ENCODE measurements around the gene SCYL1.

The SCYL1 gene

DNA sequence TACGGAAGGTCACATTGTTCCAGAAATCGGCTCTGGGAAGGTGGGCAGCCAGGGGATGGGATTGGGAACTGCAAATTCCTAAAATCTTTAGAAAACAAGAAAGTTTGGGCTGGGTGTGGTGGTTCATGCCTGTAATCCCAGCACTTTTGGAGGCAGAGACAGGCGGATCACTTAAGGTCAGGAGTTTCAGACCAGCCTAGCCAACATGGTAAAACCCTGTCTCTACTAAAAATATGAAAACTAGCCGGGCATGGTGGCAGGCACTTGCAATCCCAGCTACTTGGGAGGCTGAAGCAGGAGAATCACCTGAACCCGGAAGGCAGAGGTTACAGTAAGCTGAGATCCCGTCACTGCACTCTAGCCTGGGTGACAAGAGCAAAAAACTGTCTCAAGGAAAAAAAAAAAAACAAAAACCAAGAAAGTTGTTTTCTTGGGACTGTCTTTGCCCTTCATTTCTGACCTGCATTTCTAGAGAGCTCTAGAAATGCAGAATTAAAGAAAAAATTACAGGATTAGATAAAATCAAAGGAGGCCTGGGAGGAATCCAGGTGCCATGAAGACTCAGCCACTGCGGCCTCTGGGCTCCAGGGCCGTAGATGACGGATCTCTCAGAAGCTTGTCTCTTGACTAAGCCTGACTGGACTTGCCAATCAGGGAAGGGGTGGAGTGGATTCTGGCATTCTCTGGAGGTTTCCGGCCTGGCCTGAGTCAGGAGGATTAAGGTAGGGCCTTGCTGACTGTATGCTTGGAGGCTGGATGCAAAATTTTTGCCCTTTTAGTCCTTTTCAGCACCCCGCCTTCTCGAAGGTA, 31.3 kb upstream of the SCYL1 start:
- no peak for DNase-seq

DNA sequence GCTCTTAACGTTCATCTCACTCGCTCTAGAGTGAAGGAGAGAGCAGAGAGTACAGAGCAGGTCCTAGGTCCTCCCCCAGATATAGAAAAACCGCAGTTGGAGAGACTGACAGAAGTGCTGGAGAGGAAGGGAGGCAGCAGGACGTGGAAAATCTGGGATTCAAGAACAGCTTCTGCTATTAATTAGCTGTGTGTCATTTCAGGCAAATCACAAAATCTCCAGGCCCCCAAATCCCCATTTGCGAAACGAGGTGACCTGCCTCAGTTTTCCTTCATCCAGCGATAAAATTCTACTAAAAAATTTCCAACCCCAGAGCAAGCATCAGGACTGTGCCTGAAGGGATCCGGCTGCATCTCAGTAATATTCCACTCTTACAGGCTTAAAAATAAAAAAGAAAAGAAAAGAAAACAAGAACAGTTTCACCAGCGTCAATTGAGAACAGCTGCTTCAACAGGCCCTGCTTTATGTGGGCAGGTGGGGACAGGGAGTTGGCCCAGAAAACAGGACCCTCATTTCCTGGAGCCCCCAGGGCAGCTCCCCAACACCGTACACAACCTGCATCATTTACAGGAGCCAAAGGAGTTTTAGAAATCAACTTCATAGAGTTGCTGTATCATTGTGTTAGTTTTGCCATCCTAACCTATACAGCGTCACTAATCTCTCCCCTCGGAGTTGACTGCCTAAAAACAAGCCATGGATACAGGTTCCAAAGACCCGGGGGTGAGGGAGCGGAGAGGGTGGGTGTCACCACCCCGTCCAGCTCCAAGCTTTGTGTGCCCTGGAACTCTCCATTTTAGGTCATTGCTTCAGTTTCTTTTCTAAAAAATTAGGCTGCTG, 28.4 kb upstream of the SCYL1 start:
- DNase-seq: no peak

DNA sequence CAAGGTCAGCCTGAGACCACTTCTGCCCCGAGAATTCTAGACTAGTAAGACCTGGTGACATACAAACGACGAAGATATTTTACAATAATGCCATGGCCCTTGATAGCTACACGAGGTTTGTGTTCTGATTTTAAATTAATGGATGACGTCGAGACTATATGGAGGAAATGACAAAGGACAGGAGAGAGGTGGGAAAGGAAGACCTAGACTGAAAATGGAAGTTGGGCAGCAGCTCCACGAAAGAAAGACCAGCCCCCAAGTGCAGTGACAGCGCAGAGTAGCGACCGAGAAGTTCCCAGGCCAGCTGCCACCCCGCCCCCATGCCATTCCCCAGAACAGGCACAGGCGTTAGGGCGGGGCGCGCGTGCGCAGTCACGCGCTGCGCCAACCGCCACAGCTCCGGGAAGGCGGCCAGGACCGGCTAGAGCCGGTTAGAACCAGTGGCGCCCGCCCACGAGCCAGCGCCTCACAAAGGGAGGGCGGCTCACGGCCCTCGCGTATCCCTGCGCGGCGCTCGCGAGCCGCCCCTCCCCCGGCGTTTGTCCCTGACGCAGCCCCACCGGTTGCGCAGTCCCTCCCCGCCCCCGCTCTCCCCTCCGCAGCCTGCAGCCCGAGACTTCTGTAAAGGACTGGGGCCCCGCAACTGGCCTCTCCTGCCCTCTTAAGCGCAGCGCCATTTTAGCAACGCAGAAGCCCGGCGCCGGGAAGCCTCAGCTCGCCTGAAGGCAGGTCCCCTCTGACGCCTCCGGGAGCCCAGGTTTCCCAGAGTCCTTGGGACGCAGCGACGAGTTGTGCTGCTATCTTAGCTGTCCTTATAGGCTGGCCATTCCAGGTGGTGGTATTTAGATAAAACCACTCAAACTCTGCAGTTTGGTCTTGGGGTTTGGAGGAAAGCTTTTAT, 27.5 kb upstream of the SCYL1 start:
- DNase-seq: peak; percentile 99

- peak; percentile 51 for DNase-seq
These were observed 26.7 kb upstream of the SCYL1 start for GRCh38 chr11:65498042-65498726.

DNA sequence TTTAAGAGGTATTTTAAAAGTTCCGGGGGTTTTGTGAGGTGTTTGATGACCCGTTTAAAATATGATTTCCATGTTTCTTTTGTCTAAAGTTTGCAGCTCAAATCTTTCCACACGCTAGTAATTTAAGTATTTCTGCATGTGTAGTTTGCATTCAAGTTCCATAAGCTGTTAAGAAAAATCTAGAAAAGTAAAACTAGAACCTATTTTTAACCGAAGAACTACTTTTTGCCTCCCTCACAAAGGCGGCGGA, 26.2 kb upstream of the SCYL1 start:
- DNase-seq: no peak

DNA sequence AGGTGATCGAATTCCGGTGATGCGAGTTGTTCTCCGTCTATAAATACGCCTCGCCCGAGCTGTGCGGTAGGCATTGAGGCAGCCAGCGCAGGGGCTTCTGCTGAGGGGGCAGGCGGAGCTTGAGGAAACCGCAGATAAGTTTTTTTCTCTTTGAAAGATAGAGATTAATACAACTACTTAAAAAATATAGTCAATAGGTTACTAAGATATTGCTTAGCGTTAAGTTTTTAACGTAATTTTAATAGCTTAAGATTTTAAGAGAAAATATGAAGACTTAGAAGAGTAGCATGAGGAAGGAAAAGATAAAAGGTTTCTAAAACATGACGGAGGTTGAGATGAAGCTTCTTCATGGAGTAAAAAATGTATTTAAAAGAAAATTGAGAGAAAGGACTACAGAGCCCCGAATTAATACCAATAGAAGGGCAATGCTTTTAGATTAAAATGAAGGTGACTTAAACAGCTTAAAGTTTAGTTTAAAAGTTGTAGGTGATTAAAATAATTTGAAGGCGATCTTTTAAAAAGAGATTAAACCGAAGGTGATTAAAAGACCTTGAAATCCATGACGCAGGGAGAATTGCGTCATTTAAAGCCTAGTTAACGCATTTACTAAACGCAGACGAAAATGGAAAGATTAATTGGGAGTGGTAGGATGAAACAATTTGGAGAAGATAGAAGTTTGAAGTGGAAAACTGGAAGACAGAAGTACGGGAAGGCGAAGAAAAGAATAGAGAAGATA, 25.7 kb upstream of the SCYL1 start, which contains the start of gene MALAT1:
Gene MALAT1, plus strand, starts transcription at position 69 of the 736 bp plus-strand sequence.
- DNase-seq: peak; percentile 90

GRCh38 chr11:65499713-65500386, 25.0 kb upstream of the SCYL1 start:
- no peak for DNase-seq

DNA sequence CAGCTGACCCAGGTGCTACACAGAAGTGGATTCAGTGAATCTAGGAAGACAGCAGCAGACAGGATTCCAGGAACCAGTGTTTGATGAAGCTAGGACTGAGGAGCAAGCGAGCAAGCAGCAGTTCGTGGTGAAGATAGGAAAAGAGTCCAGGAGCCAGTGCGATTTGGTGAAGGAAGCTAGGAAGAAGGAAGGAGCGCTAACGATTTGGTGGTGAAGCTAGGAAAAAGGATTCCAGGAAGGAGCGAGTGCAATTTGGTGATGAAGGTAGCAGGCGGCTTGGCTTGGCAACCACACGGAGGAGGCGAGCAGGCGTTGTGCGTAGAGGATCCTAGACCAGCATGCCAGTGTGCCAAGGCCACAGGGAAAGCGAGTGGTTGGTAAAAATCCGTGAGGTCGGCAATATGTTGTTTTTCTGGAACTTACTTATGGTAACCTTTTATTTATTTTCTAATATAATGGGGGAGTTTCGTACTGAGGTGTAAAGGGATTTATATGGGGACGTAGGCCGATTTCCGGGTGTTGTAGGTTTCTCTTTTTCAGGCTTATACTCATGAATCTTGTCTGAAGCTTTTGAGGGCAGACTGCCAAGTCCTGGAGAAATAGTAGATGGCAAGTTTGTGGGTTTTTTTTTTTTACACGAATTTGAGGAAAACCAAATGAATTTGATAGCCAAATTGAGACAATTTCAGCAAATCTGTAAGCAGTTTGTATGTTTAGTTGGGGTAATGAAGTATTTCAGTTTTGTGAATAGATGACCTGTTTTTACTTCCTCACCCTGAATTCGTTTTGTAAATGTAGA, 24.3 kb upstream of the SCYL1 start:
- DNase-seq: peak; percentile 46

GRCh38 chr11:65501186-65501471, 23.8 kb upstream of the SCYL1 start:
- DNase-seq: no peak

DNA sequence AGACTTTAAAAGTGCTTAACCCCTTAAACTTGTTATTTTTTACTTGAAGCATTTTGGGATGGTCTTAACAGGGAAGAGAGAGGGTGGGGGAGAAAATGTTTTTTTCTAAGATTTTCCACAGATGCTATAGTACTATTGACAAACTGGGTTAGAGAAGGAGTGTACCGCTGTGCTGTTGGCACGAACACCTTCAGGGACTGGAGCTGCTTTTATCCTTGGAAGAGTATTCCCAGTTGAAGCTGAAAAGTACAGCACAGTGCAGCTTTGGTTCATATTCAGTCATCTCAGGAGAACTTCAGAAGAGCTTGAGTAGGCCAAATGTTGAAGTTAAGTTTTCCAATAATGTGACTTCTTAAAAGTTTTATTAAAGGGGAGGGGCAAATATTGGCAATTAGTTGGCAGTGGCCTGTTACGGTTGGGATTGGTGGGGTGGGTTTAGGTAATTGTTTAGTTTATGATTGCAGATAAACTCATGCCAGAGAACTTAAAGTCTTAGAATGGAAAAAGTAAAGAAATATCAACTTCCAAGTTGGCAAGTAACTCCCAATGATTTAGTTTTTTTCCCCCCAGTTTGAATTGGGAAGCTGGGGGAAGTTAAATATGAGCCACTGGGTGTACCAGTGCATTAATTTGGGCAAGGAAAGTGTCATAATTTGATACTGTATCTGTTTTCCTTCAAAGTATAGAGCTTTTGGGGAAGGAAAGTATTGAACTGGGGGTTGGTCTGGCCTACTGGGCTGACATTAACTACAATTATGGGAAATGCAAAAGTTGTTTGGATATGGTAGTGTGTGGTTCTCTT, 23.2 kb upstream of the SCYL1 start:
- no peak for DNase-seq

GRCh38 chr11:65502274-65502554, 22.7 kb upstream of the SCYL1 start:
- DNase-seq: no peak

DNA sequence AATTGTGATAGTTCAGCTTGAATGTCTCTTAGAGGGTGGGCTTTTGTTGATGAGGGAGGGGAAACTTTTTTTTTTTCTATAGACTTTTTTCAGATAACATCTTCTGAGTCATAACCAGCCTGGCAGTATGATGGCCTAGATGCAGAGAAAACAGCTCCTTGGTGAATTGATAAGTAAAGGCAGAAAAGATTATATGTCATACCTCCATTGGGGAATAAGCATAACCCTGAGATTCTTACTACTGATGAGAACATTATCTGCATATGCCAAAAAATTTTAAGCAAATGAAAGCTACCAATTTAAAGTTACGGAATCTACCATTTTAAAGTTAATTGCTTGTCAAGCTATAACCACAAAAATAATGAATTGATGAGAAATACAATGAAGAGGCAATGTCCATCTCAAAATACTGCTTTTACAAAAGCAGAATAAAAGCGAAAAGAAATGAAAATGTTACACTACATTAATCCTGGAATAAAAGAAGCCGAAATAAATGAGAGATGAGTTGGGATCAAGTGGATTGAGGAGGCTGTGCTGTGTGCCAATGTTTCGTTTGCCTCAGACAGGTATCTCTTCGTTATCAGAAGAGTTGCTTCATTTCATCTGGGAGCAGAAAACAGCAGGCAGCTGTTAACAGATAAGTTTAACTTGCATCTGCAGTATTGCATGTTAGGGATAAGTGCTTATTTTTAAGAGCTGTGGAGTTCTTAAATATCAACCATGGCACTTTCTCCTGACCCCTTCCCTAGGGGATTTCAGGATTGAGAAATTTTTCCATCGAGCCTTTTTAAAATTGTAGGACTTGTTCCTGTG, 22.1 kb upstream of the SCYL1 start:
- DNase-seq: no peak

GRCh38 chr11:65503368-65503948, 21.4 kb upstream of the SCYL1 start:
- DNase-seq: no peak

DNA sequence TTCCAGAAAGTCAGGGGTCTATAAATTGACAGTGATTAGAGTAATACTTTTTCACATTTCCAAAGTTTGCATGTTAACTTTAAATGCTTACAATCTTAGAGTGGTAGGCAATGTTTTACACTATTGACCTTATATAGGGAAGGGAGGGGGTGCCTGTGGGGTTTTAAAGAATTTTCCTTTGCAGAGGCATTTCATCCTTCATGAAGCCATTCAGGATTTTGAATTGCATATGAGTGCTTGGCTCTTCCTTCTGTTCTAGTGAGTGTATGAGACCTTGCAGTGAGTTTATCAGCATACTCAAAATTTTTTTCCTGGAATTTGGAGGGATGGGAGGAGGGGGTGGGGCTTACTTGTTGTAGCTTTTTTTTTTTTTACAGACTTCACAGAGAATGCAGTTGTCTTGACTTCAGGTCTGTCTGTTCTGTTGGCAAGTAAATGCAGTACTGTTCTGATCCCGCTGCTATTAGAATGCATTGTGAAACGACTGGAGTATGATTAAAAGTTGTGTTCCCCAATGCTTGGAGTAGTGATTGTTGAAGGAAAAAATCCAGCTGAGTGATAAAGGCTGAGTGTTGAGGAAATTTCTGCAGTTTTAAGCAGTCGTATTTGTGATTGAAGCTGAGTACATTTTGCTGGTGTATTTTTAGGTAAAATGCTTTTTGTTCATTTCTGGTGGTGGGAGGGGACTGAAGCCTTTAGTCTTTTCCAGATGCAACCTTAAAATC, 20.8 kb upstream of the SCYL1 start:
- DNase-seq: no peak

DNA sequence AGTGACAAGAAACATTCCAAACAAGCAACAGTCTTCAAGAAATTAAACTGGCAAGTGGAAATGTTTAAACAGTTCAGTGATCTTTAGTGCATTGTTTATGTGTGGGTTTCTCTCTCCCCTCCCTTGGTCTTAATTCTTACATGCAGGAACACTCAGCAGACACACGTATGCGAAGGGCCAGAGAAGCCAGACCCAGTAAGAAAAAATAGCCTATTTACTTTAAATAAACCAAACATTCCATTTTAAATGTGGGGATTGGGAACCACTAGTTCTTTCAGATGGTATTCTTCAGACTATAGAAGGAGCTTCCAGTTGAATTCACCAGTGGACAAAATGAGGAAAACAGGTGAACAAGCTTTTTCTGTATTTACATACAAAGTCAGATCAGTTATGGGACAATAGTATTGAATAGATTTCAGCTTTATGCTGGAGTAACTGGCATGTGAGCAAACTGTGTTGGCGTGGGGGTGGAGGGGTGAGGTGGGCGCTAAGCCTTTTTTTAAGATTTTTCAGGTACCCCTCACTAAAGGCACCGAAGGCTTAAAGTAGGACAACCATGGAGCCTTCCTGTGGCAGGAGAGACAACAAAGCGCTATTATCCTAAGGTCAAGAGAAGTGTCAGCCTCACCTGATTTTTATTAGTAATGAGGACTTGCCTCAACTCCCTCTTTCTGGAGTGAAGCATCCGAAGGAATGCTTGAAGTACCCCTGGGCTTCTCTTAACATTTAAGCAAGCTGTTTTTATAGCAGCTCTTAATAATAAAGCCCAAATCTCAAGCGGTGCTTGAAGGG, 20.0 kb upstream of the SCYL1 start:
- DNase-seq: no peak

- no peak for DNase-seq
These were observed 19.2 kb upstream of the SCYL1 start for GRCh38 chr11:65505466-65506289.
